Measurements from ENCODE around the gene CCDC92. TPM values are rescaled to one million over a fixed set of nuclear protein-coding genes. Genes with fewer than 3 reads are reported as not detected.

Gene CCDC92
- total RNA-seq: 6.9 and 9.3 TPM in 2 replicates

DNA sequence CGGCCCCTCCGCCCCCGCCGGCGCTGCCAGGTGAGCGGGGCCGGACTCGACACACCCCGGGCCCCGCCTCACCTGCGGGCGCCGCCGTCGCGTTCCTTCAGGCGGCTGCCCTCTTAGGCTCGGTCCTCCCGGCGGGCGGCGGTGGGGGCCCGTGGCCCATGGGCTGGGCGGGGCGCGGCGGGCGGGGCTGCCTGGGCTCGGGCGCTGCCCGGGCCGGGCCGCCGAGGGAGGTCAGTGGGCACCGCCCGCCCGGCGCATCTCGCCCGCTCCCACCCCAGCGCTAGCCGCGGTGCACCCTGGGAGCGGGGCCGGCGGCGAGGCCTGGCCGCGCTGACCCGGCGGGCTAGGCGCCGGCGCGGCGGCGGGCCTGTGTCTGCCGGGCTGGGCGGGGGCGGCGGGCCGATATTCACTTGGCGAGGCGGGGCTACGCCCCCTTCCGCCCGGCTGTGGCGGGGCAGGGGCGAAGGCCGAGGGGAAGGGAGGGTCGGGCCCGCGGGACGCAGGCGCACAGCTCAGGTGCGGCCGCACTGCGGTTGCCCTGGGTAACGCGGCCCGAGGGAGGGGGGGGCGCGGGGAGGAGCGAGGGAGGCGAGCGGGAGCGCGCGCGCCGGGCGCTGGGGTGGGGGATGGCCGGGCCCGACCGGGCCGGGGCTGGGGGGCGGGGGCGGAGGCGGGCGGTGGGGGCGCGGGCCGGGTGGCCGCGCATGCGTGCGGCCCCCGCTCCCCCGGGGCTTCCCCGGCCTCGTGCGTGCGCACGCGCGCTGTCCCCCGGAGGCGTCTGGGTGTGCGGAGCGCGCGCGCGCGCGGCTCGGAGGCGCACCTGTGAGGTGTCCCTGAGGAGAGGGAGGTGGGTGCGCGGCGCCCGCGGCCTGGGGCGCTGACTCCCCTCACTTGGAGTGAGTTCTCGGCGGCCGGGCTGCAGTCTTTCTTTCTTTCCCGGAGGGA is at the start of gene CCDC92, which contains the start of gene ZNF664:
TSS of gene CCDC92 (minus strand) at position 375 of the 945 bp plus-strand sequence. CDS start 28,526 bp downstream, outside the sequence.
TSS of gene ZNF664 (plus strand) at position 759 of the 945 bp plus-strand sequence. CDS start 38,930 bp downstream, outside the sequence.

Other genes starting within 250 kb of the CCDC92 start
- gene DNAH10, start 210.5 kb downstream of the CCDC92 start, total RNA-seq: 0.07 TPM in 1 of 2 replicates, not detected in the other
- gene ZNF664, start 384 bp upstream of the CCDC92 start, total RNA-seq: 31.6 and 33.6 TPM in 2 replicates

Data from airway epithelial cell (primary cell).